Sigmoid colon (tissue), 7 donors: ENCODE data around the gene SIRT5. TPM values are rescaled to one million over a fixed set of nuclear protein-coding genes. Genes with fewer than 3 reads are reported as not detected.

Experiments used
- DNase-seq: peaks from one replicate; pipeline ENCODE4 v3.0.0-alpha.2; 2019
- H3K27ac ChIP-seq, 4 donors: fragments of 200-600 bp; sonication (generic); one replicate each; pipeline ENCODE4 v1.5.1; 2016 to 2019; ENCODE audit warnings: mild to moderate bottlenecking in 1 of 4
- H3K27me3 ChIP-seq, 3 donors: fragments of 200-600 bp; sonication (generic); one replicate each; pipeline ENCODE4 v1.5.1; 2019; ENCODE audit warnings: mild to moderate bottlenecking in 1 of 3
- H3K36me3 ChIP-seq, 4 donors: fragments of 200-600 bp; sonication (generic); one replicate each; pipeline ENCODE4 v1.5.1; 2016 to 2019
- H3K4me1 ChIP-seq, 4 donors: fragments of 200-600 bp; sonication (generic); one replicate each; pipeline ENCODE4 v1.5.1; 2017 to 2019
- H3K4me3 ChIP-seq, 4 donors: fragments of 200-600 bp; sonication (generic); one replicate each; pipeline ENCODE4 v1.5.1; 2017 to 2019; ENCODE audit warnings: mild to moderate bottlenecking in 2 of 4, moderate library complexity in 1 of 4
- H3K9me3 ChIP-seq, 4 donors: fragments of 200-600 bp in 3 of 4; sonication (generic) in 3 of 4; one replicate each; pipeline versions ENCODE4 v1.5.1 to v1.6.1; 2013 to 2019
- CTCF ChIP-seq, 4 experiments: fragments of 450-650 bp in 3 of 4; fragments of 200-600 bp in 1 of 4; IDR thresholded peaks; one replicate each; pipeline ENCODE4 v1.5.1; 2016 to 2019; ENCODE audit warnings: antibody characterized with exemption in 4 of 4, mild to moderate bottlenecking in 3 of 4, moderate library complexity in 2 of 4
- EP300 ChIP-seq, 4 donors: sonication (generic); formaldehyde crosslinking; IDR thresholded peaks; one replicate each; pipeline ENCODE4 v1.6.1; 2017; ENCODE audit warnings: antibody characterized with exemption in 4 of 4
- POLR2A ChIP-seq, 2 donors: fragments of 450-650 bp; IDR thresholded peaks; one replicate each; pipeline ENCODE4 v1.6.1; 2016; ENCODE audit warnings: antibody characterized with exemption in 2 of 2, mild to moderate bottlenecking in 2 of 2, moderate library complexity in 2 of 2
- POLR2AphosphoS5 ChIP-seq, 4 donors: sonication (generic); formaldehyde crosslinking; IDR thresholded peaks; one replicate each; pipeline ENCODE4 v1.6.1; 2017; ENCODE audit warnings: antibody characterized with exemption in 4 of 4
- WGBS, 2 donors: extraction: QIAGEN DNeasy Blood & Tissue Kit; methylation state at CpG; one replicate each; pipeline ENCODE4 v1.1.7; 2013; 5-methylcytosine and 5-hydroxymethylcytosine counted together
- intact Hi-C: fragments of 100-400 bp; cut with DNase I; formaldehyde crosslinking; loops from one replicate; pipeline ENCODE4 v1.15.1; 2023
- polyA plus RNA-seq, 3 donors: library from polyadenylated mRNA; stranded (reverse); fragments of 200-250 nt; gene quantifications; one replicate each; pipeline ENCODE4 v1.2.3, GENCODE V29; 2013
- total RNA-seq, 4 donors: library from RNA; depleted of rRNA; stranded (reverse); fragments of >200 nt; gene quantifications; one replicate each; pipeline ENCODE4 v1.1.0, GENCODE V29; 2016
- donor health status: healthy with polysubstance abuse.
- donor health status: Bipolar disorder and iron deficiency.
- donor health status: healthy.

SIRT5 gene
- total and polyA plus RNA-seq, 7 donors, result 5.8 to 13.3 (median 8.4) TPM

GRCh38 chr6:13572951-13573654 lies 1.3 kb upstream of the SIRT5 start:
- peak overlapping the region in 3 of 4 donors; percentile 61 to 97 (median 97) for H3K4me3 ChIP-seq

GRCh38 chr6:13573669-13574110 lies 711 bp upstream of the SIRT5 start:
- Histone ChIP-seq H3K27ac (peak overlapping the region; percentile 88 to 99 (median 98)), H3K4me1 (peaks cover 0 to 18% (median 8%) of the 10 kb centered on the region in 4 donors), H3K9me3 (no peaks in the 10 kb centered on the region), H3K27me3 (no peaks in the 10 kb centered on the region), H3K36me3 (no peaks in the 10 kb centered on the region), H3K4me3 (peak overlapping the region; percentile 61 to 97 (median 87))
- peak in 1 of 4 donors; percentile 12 for TF ChIP-seq POLR2AphosphoS5 (IDR thresholded peaks at IDR 0.05)
- TF ChIP-seq EP300 (IDR thresholded peaks at IDR 0.05), result no peak
- TF ChIP-seq POLR2A (IDR thresholded peaks at IDR 0.05), result no peak
- no peak for TF ChIP-seq CTCF (IDR thresholded peaks at IDR 0.05)
- intact Hi-C loops, result loop anchor here (1.0 to 2.0 kb wide), 4 partner anchors 41 to 237 kb away; partner anchors contain the start of genes GFOD1, NOL7 and RANBP9
- peak; percentile 68 for DNase-seq
- 3 to 10% methylated on average over 14 of the region's 14 CpGs for WGBS, 2 donors

More at GRCh38 chr6:13572951-13573654, 1.3 kb upstream of the SIRT5 start:
- peak overlapping the region; percentile 88 to 99 (median 98) for H3K27ac ChIP-seq
- no peaks in the 10 kb centered on the region for H3K27me3 ChIP-seq
- intact Hi-C loops, result no loop called here
- TF ChIP-seq POLR2A (IDR thresholded peaks at IDR 0.05) (no peak), EP300 (IDR thresholded peaks at IDR 0.05) (no peak), CTCF (IDR thresholded peaks at IDR 0.05) (no peak), POLR2AphosphoS5 (IDR thresholded peaks at IDR 0.05) (no peak)
- WGBS, 2 donors, result 72 to 88% methylated on average over 16 of the region's 16 CpGs
- peaks cover 0 to 18% (median 8%) of the 10 kb centered on the region in 4 donors for H3K4me1 ChIP-seq
- H3K36me3 ChIP-seq, result no peaks in the 10 kb centered on the region
- DNase-seq, result no peak
- no peaks in the 10 kb centered on the region for H3K9me3 ChIP-seq

GRCh38 chr6:13574149-13574570 lies 241 bp upstream of the SIRT5 start:
- no peaks in the 10 kb centered on the region for H3K36me3 ChIP-seq
- intact Hi-C loops, result loop anchor here (1.0 to 2.0 kb wide), 4 partner anchors 41 to 237 kb away; partner anchors contain the start of genes GFOD1, NOL7 and RANBP9
- peak overlapping the region; percentile 61 to 97 (median 87) for H3K4me3 ChIP-seq
- H3K9me3 ChIP-seq, result no peaks in the 10 kb centered on the region
- H3K27ac ChIP-seq, result peak overlapping the region; percentile 88 to 99 (median 98)
- peaks cover 0 to 18% (median 8%) of the 10 kb centered on the region in 4 donors for H3K4me1 ChIP-seq
- no peak for TF ChIP-seq EP300 (IDR thresholded peaks at IDR 0.05)
- peak in 1 of 4 experiments; percentile 45 for TF ChIP-seq CTCF (IDR thresholded peaks at IDR 0.05)
- H3K27me3 ChIP-seq, result no peaks in the 10 kb centered on the region
- peak; percentile 95 for DNase-seq
- WGBS, 2 donors, result 0% methylated on average over 46 of the region's 46 CpGs

- H3K9me3 ChIP-seq, result no peaks in the 10 kb centered on the region
- peak overlapping the region; percentile 88 to 99 (median 98) for H3K27ac ChIP-seq
- no peaks in the 10 kb centered on the region for H3K27me3 ChIP-seq
- WGBS, 2 donors, result 19 to 28% methylated on average over 3 of the region's 3 CpGs
- intact Hi-C loops, result loop anchor here (2.0 kb wide), 3 partner anchors 39 to 239 kb away; partner anchors contain the start of genes NOL7 and RANBP9
- peaks cover 0 to 8% (median 0%) of the 10 kb centered on the region in 4 donors for H3K36me3 ChIP-seq
- H3K4me3 ChIP-seq, result peak overlapping the region; percentile 61 to 97 (median 87)
- peaks cover 0 to 18% (median 8%) of the 10 kb centered on the region in 4 donors for H3K4me1 ChIP-seq
- DNase-seq, result no peak
- TF ChIP-seq CTCF (IDR thresholded peaks at IDR 0.05), result peak; percentile 49 to 84 (median 72)
- TF ChIP-seq POLR2AphosphoS5 (IDR thresholded peaks at IDR 0.05), result no peak
- TF ChIP-seq EP300 (IDR thresholded peaks at IDR 0.05), result no peak
- no peak for TF ChIP-seq POLR2A (IDR thresholded peaks at IDR 0.05)
These were observed 975 bp downstream of the SIRT5 start for GRCh38 chr6:13575377-13575775.
